ENCODE measurements around the gene MRPS9.

The MRPS9 gene

GRCh38 chr2:105102001-105102400 is 64.1 kb downstream of the MRPS9 start:
- Mint-ChIP-seq H3K4me3 (no peak overlapping the region), H3K27ac (peak overlapping the region in 1 of 2 donors; percentile 61), H3K9me3 (no peaks in the 10 kb centered on the region), H3K27me3 (no peaks in the 10 kb centered on the region), H3K4me1 (no peaks in the 10 kb centered on the region)
- DNase-seq (no peak), ATAC-seq (no peak)

GRCh38 chr2:105102963-105103421 is 65.1 kb downstream of the MRPS9 start:
- DNase-seq: no peak

GRCh38 chr2:105103481-105103880 is 65.6 kb downstream of the MRPS9 start:
- Mint-ChIP-seq H3K27ac (no peak overlapping the region), H3K4me1 (no peaks in the 10 kb centered on the region), H3K9me3 (no peaks in the 10 kb centered on the region), H3K27me3 (no peaks in the 10 kb centered on the region), H3K4me3 (no peak overlapping the region)
- ATAC-seq (no peak), DNase-seq (no peak)

More at GRCh38 chr2:105102963-105103421, 65.1 kb downstream of the MRPS9 start:
- no peak overlapping the region for H3K4me3 Mint-ChIP-seq
- no peaks in the 10 kb centered on the region for H3K4me1 Mint-ChIP-seq
- H3K9me3 Mint-ChIP-seq: no peaks in the 10 kb centered on the region
- no peak overlapping the region for H3K27ac Mint-ChIP-seq
- H3K27me3 Mint-ChIP-seq: no peaks in the 10 kb centered on the region
- ATAC-seq: no peak

- H3K9me3 Mint-ChIP-seq: no peaks in the 10 kb centered on the region
- DNase-seq (no peak), ATAC-seq (peak; percentile 26)
- no peaks in the 10 kb centered on the region for H3K27me3 Mint-ChIP-seq
- no peaks in the 10 kb centered on the region for H3K4me1 Mint-ChIP-seq
- H3K27ac Mint-ChIP-seq: no peak overlapping the region
- H3K4me3 Mint-ChIP-seq: no peak overlapping the region
These were observed 66.4 kb downstream of the MRPS9 start for GRCh38 chr2:105104208-105104731.

GRCh38 chr2:105110295-105110829 is 72.5 kb downstream of the MRPS9 start:
- Mint-ChIP-seq H3K4me1 (no peaks in the 10 kb centered on the region), H3K4me3 (no peak overlapping the region), H3K27ac (no peak overlapping the region), H3K9me3 (no peaks in the 10 kb centered on the region), H3K27me3 (no peaks in the 10 kb centered on the region)
- DNase-seq: no peak
- ATAC-seq: no peak

GRCh38 chr2:105111365-105112150 is 73.7 kb downstream of the MRPS9 start:
- Mint-ChIP-seq H3K27ac (peak overlapping the region; percentile 67 to 68), H3K27me3 (no peaks in the 10 kb centered on the region), H3K4me3 (no peak overlapping the region), H3K9me3 (no peaks in the 10 kb centered on the region), H3K4me1 (no peaks in the 10 kb centered on the region)
- DNase-seq (no peak), ATAC-seq (peak; percentile 26)

GRCh38 chr2:105112345-105112744 is 74.5 kb downstream of the MRPS9 start:
- no peak for ATAC-seq
- Mint-ChIP-seq H3K4me3 (no peak overlapping the region), H3K27me3 (no peaks in the 10 kb centered on the region), H3K4me1 (no peaks in the 10 kb centered on the region), H3K27ac (peak overlapping the region in 1 of 2 donors; percentile 44), H3K9me3 (no peaks in the 10 kb centered on the region)
- no peak for DNase-seq

- Mint-ChIP-seq H3K27me3 (no peaks in the 10 kb centered on the region), H3K27ac (peak overlapping the region in 1 of 2 donors; percentile 40), H3K9me3 (no peaks in the 10 kb centered on the region), H3K4me1 (no peaks in the 10 kb centered on the region), H3K4me3 (no peak overlapping the region)
- ATAC-seq: no peak
- DNase-seq: no peak
These were observed 75.9 kb downstream of the MRPS9 start for GRCh38 chr2:105113616-105114291.

GRCh38 chr2:105114551-105114950 is 76.7 kb downstream of the MRPS9 start:
- H3K27ac Mint-ChIP-seq: no peak overlapping the region
- no peak overlapping the region for H3K4me3 Mint-ChIP-seq
- ATAC-seq (no peak), DNase-seq (no peak)
- no peaks in the 10 kb centered on the region for H3K27me3 Mint-ChIP-seq
- H3K4me1 Mint-ChIP-seq: no peaks in the 10 kb centered on the region
- H3K9me3 Mint-ChIP-seq: no peaks in the 10 kb centered on the region

GRCh38 chr2:105116348-105116747 is 78.5 kb downstream of the MRPS9 start:
- no peaks in the 10 kb centered on the region for H3K4me1 Mint-ChIP-seq
- DNase-seq (no peak), ATAC-seq (no peak)
- no peak overlapping the region for H3K4me3 Mint-ChIP-seq
- H3K9me3 Mint-ChIP-seq: no peaks in the 10 kb centered on the region
- no peak overlapping the region for H3K27ac Mint-ChIP-seq
- no peaks in the 10 kb centered on the region for H3K27me3 Mint-ChIP-seq

- no peaks in the 10 kb centered on the region for H3K27me3 Mint-ChIP-seq
- no peak for ATAC-seq
- DNase-seq: no peak
- H3K4me3 Mint-ChIP-seq: no peak overlapping the region
- no peaks in the 10 kb centered on the region for H3K9me3 Mint-ChIP-seq
- peak overlapping the region in 1 of 2 donors; percentile 5 for H3K27ac Mint-ChIP-seq
- H3K4me1 Mint-ChIP-seq: no peaks in the 10 kb centered on the region
These were observed 79.7 kb downstream of the MRPS9 start for GRCh38 chr2:105117565-105117964.

GRCh38 chr2:105118960-105119359 is 81.1 kb downstream of the MRPS9 start:
- DNase-seq (peak in 1 of 2 donors; percentile 21), ATAC-seq (peak; percentile 63)
- H3K4me3 Mint-ChIP-seq: peak overlapping the region; percentile 3 to 15
- no peak overlapping the region for H3K27ac Mint-ChIP-seq
- no peaks in the 10 kb centered on the region for H3K9me3 Mint-ChIP-seq
- H3K27me3 Mint-ChIP-seq: no peaks in the 10 kb centered on the region
- no peaks in the 10 kb centered on the region for H3K4me1 Mint-ChIP-seq

GRCh38 chr2:105121434-105121833 is 83.6 kb downstream of the MRPS9 start:
- Mint-ChIP-seq H3K9me3 (no peaks in the 10 kb centered on the region), H3K4me3 (no peak overlapping the region), H3K27me3 (peaks cover 12% of the 10 kb centered on the region), H3K4me1 (no peaks in the 10 kb centered on the region), H3K27ac (no peak overlapping the region)
- DNase-seq (no peak), ATAC-seq (no peak)

GRCh38 chr2:105125428-105125827 is 87.6 kb downstream of the MRPS9 start:
- H3K4me3 Mint-ChIP-seq: no peak overlapping the region
- peaks cover 12% of the 10 kb centered on the region for H3K27me3 Mint-ChIP-seq
- H3K9me3 Mint-ChIP-seq: no peaks in the 10 kb centered on the region
- H3K27ac Mint-ChIP-seq: peak overlapping the region in 1 of 2 donors; percentile 31
- H3K4me1 Mint-ChIP-seq: peaks cover 17% of the 10 kb centered on the region
- no peak for DNase-seq
- no peak for ATAC-seq

GRCh38 chr2:105125920-105126319 is 88.1 kb downstream of the MRPS9 start:
- Mint-ChIP-seq H3K4me3 (no peak overlapping the region), H3K27ac (no peak overlapping the region), H3K27me3 (peaks cover 12% of the 10 kb centered on the region), H3K9me3 (no peaks in the 10 kb centered on the region), H3K4me1 (peaks cover 17% of the 10 kb centered on the region)
- DNase-seq (no peak), ATAC-seq (no peak)

- ATAC-seq (no peak), DNase-seq (no peak)
- H3K4me1 Mint-ChIP-seq: peaks cover 17% of the 10 kb centered on the region
- H3K9me3 Mint-ChIP-seq: no peaks in the 10 kb centered on the region
- no peak overlapping the region for H3K4me3 Mint-ChIP-seq
- H3K27ac Mint-ChIP-seq: no peak overlapping the region
- peaks cover 12% of the 10 kb centered on the region for H3K27me3 Mint-ChIP-seq
These were observed 88.5 kb downstream of the MRPS9 start for GRCh38 chr2:105126336-105126735.
